Measurements from ENCODE around the gene PEX3. TPM values are rescaled to one million over a fixed set of nuclear protein-coding genes. Genes with fewer than 3 reads are reported as not detected.
"Not testable (repeated sequence)": the region's sequence is repeated elsewhere in the genome, so short reads cannot be mapped to it uniquely, and the experiment has no call there.

Gene PEX3
- total and polyA plus RNA-seq, 2 experiments from 2014 or later, result 13.8 to 19.4 TPM

GRCh38 chr6:143443096-143443495 is 7.5 kb upstream of the PEX3 start (continued):
- TF ChIP-seq CTCF (conservative IDR thresholded peaks at IDR 0.05; ENCODE audit: low read depth in 2 of 2) (no peak), NANOG (IDR thresholded peaks at IDR 0.05; ENCODE audit: borderline replicate concordance) (no peak)

GRCh38 chr6:143447865-143448264 is 2.7 kb upstream of the PEX3 start:
- not testable (repeated sequence) for H3K27ac Mint-ChIP-seq; H3F3A ChIP-seq (replicated peaks; ENCODE audit: low read depth); H3K9me2 ChIP-seq (ENCODE audit: insufficient read depth); H3K9me3 Mint-ChIP-seq; H2AFZ ChIP-seq; DNase-seq (ENCODE audit: low spot score); H4K20me1 ChIP-seq (replicated peaks; ENCODE audit: insufficient read depth); H3K4me3 Mint-ChIP-seq; H3K36me3 ChIP-seq (ENCODE audit: insufficient read depth); H3K36me3 Mint-ChIP-seq (ENCODE audit: low read depth); ATAC-seq; H3K27me3 ChIP-seq (ENCODE audit: insufficient read depth); H3K4me3 ChIP-seq; H3K4me2 ChIP-seq; H3K27me3 Mint-ChIP-seq (ENCODE audit: insufficient read depth, low read depth, poor library complexity); H3K27ac ChIP-seq (ENCODE audit: low read depth)
- H3K4me1 ChIP-seq (ENCODE audit: insufficient read depth), result peaks cover 13% of the 10 kb centered on the region
- peaks cover 17% of the 10 kb centered on the region for H3K4me1 Mint-ChIP-seq
- H3K79me2 ChIP-seq (replicated peaks; ENCODE audit: insufficient read depth), result peaks cover 38% of the 10 kb centered on the region

- Histone ChIP-seq H3K36me3 (ENCODE audit: insufficient read depth) (no peaks in the 10 kb centered on the region), H3K27ac (ENCODE audit: low read depth) (no peak overlapping the region), H3F3A (replicated peaks; ENCODE audit: low read depth) (no peaks in the 10 kb centered on the region), H3K9me2 (ENCODE audit: insufficient read depth) (no peaks in the 10 kb centered on the region), H2AFZ (no peak overlapping the region; the same call in 1 of the 2 replicates), H3K4me1 (ENCODE audit: insufficient read depth) (peaks cover 11% of the 10 kb centered on the region), H3K4me3 (peak overlapping the region; percentile 91), H3K79me2 (replicated peaks; ENCODE audit: insufficient read depth) (peaks cover 38% of the 10 kb centered on the region), H4K20me1 (replicated peaks; ENCODE audit: insufficient read depth) (no peaks in the 10 kb centered on the region; the same call in 1 of the 2 replicates), H3K4me2 (peak overlapping the region; percentile 94), H3K27me3 (ENCODE audit: insufficient read depth) (no peaks in the 10 kb centered on the region)
- ATAC-seq, result no peak
- no peaks in the 10 kb centered on the region for H3K9me3 Mint-ChIP-seq
- H3K36me3 Mint-ChIP-seq (ENCODE audit: low read depth), result peaks cover 3% of the 10 kb centered on the region; the same call in 2 of the 3 replicates
- no peak overlapping the region for H3K27ac Mint-ChIP-seq
- DNase-seq (ENCODE audit: low spot score), result no peak
- peaks cover 7% of the 10 kb centered on the region for H3K27me3 Mint-ChIP-seq (ENCODE audit: insufficient read depth, low read depth, poor library complexity)
- peaks cover 12% of the 10 kb centered on the region for H3K4me1 Mint-ChIP-seq
- peak overlapping the region; percentile 94 for H3K4me3 Mint-ChIP-seq
- TF ChIP-seq ZNF462 (CRISPR knock-in tag; IDR thresholded peaks at IDR 0.05) (no peak), CREB1 (CRISPR knock-in tag; IDR thresholded peaks at IDR 0.05; ENCODE audit: low read depth) (no peak), ETS1 (IDR thresholded peaks at IDR 0.05) (no peak), EZH2 (IDR thresholded peaks at IDR 0.05; ENCODE audit: low read depth, unreplicated experiment) (no peak), NANOG (IDR thresholded peaks at IDR 0.05; ENCODE audit: borderline replicate concordance) (no peak), ZNF114 (CRISPR knock-in tag; IDR thresholded peaks at IDR 0.05) (no peak), CTCF (conservative IDR thresholded peaks at IDR 0.05; ENCODE audit: low read depth in 2 of 2) (no peak)
Observed at GRCh38 chr6:143449082-143449713, 1.4 kb upstream of the PEX3 start.
